KOPT-K1 (cell line): ENCODE results near the gene BPIFA3.

Source experiments
- H3K27ac ChIP-seq: fragments of 200-600 bp; sonication (generic); 2 replicates; pipeline ENCODE4 v1.5.1; 2016; ENCODE audit warnings: antibody characterized with exemption, mild to moderate bottlenecking, low read depth, low read length; ENCODE audit not compliant: poor library complexity, severe bottlenecking
- H3K36me3 ChIP-seq: fragments of 200-600 bp; sonication (generic); 2 replicates; pipeline ENCODE4 v1.5.1; 2017; ENCODE audit warnings: antibody characterized with exemption, mild to moderate bottlenecking, low read length, moderate library complexity; ENCODE audit not compliant: insufficient read depth
- H3K9me3 ChIP-seq: fragments of 200-600 bp; sonication (generic); 2 replicates; pipeline ENCODE4 v1.5.1; 2017; ENCODE audit warnings: antibody characterized with exemption, low read length, mild to moderate bottlenecking; ENCODE audit not compliant: insufficient read depth, poor library complexity, severe bottlenecking

BPIFA3 gene

GRCh38 chr20:33237989-33238388, 20.8 kb downstream of the BPIFA3 start:
- Histone ChIP-seq H3K9me3 (no peaks in the 10 kb centered on the region), H3K27ac (no peak overlapping the region), H3K36me3 (no peaks in the 10 kb centered on the region)

GRCh38 chr20:33239418-33239817, 22.3 kb downstream of the BPIFA3 start:
- no peaks in the 10 kb centered on the region for H3K36me3 ChIP-seq
- no peaks in the 10 kb centered on the region for H3K9me3 ChIP-seq
- no peak overlapping the region for H3K27ac ChIP-seq

- Histone ChIP-seq H3K36me3 (no peaks in the 10 kb centered on the region), H3K27ac (no peak overlapping the region), H3K9me3 (no peaks in the 10 kb centered on the region)
These were observed 23.0 kb downstream of the BPIFA3 start for GRCh38 chr20:33239979-33240736.

GRCh38 chr20:33240923-33241322, 23.8 kb downstream of the BPIFA3 start:
- Histone ChIP-seq H3K27ac (no peak overlapping the region), H3K36me3 (no peaks in the 10 kb centered on the region), H3K9me3 (no peaks in the 10 kb centered on the region)

GRCh38 chr20:33242319-33243100, 25.4 kb downstream of the BPIFA3 start:
- H3K36me3 ChIP-seq: no peaks in the 10 kb centered on the region
- H3K27ac ChIP-seq: no peak overlapping the region
- H3K9me3 ChIP-seq: no peaks in the 10 kb centered on the region

GRCh38 chr20:33246077-33246476, 28.9 kb downstream of the BPIFA3 start:
- Histone ChIP-seq H3K9me3 (no peaks in the 10 kb centered on the region), H3K27ac (no peak overlapping the region), H3K36me3 (no peaks in the 10 kb centered on the region)

GRCh38 chr20:33249456-33249855, 32.3 kb downstream of the BPIFA3 start:
- Histone ChIP-seq H3K9me3 (no peaks in the 10 kb centered on the region), H3K27ac (no peak overlapping the region), H3K36me3 (no peaks in the 10 kb centered on the region)

GRCh38 chr20:33250666-33251065, 33.5 kb downstream of the BPIFA3 start:
- Histone ChIP-seq H3K27ac (no peak overlapping the region), H3K9me3 (no peaks in the 10 kb centered on the region), H3K36me3 (no peaks in the 10 kb centered on the region)

- Histone ChIP-seq H3K36me3 (no peaks in the 10 kb centered on the region), H3K27ac (no peak overlapping the region), H3K9me3 (no peaks in the 10 kb centered on the region)
These were observed 34.3 kb downstream of the BPIFA3 start for GRCh38 chr20:33251496-33251895.

GRCh38 chr20:33252460-33252859, 35.3 kb downstream of the BPIFA3 start:
- H3K9me3 ChIP-seq: no peaks in the 10 kb centered on the region

GRCh38 chr20:33255005-33255404, 37.9 kb downstream of the BPIFA3 start:
- Histone ChIP-seq H3K9me3 (no peaks in the 10 kb centered on the region), H3K27ac (no peak overlapping the region), H3K36me3 (no peaks in the 10 kb centered on the region)

More at GRCh38 chr20:33252460-33252859, 35.3 kb downstream of the BPIFA3 start:
- H3K27ac ChIP-seq: no peak overlapping the region
- no peaks in the 10 kb centered on the region for H3K36me3 ChIP-seq

- no peak overlapping the region for H3K27ac ChIP-seq
- H3K9me3 ChIP-seq: no peaks in the 10 kb centered on the region
These were observed 40.1 kb downstream of the BPIFA3 start for GRCh38 chr20:33257237-33257636.

GRCh38 chr20:33259371-33259770, 42.2 kb downstream of the BPIFA3 start:
- H3K36me3 ChIP-seq: no peaks in the 10 kb centered on the region
- no peak overlapping the region for H3K27ac ChIP-seq
- no peaks in the 10 kb centered on the region for H3K9me3 ChIP-seq

More at GRCh38 chr20:33257237-33257636, 40.1 kb downstream of the BPIFA3 start:
- no peaks in the 10 kb centered on the region for H3K36me3 ChIP-seq

- Histone ChIP-seq H3K36me3 (no peaks in the 10 kb centered on the region), H3K27ac (no peak overlapping the region)
These were observed 44.3 kb downstream of the BPIFA3 start for GRCh38 chr20:33261465-33261864.

GRCh38 chr20:33262658-33263065, 45.5 kb downstream of the BPIFA3 start:
- Histone ChIP-seq H3K9me3 (peaks cover 15% of the 10 kb centered on the region), H3K36me3 (no peaks in the 10 kb centered on the region), H3K27ac (no peak overlapping the region)

More at GRCh38 chr20:33261465-33261864, 44.3 kb downstream of the BPIFA3 start:
- H3K9me3 ChIP-seq: peaks cover 15% of the 10 kb centered on the region
